Hematopoietic multipotent progenitor cell (in vitro differentiated cells): ENCODE results near the gene GPR155. TPM values are rescaled to one million over a fixed set of nuclear protein-coding genes. Genes with fewer than 3 reads are reported as not detected.
A peak's percentile ranks its signal among the peaks of the same experiment; 100 is the strongest.
"Not testable (repeated sequence)": the region's sequence is repeated elsewhere in the genome, so short reads cannot be mapped to it uniquely, and the experiment has no call there.

ENCODE experiments used
- DNase-seq, 3 donors: peaks; one replicate each; pipeline ENCODE4 v3.0.0-alpha.2; 2011 to 2015; ENCODE audit warnings: low read depth in 2 of 3, low spot score in 2 of 3
- total RNA-seq: library from RNA; depleted of rRNA; stranded (reverse); fragments of >200 nt; gene quantifications from one replicate; pipeline ENCODE4 v1.2.3, GENCODE V29; 2012

The GPR155 gene
- total RNA-seq, 1 donor = 2.7 TPM

DNA sequence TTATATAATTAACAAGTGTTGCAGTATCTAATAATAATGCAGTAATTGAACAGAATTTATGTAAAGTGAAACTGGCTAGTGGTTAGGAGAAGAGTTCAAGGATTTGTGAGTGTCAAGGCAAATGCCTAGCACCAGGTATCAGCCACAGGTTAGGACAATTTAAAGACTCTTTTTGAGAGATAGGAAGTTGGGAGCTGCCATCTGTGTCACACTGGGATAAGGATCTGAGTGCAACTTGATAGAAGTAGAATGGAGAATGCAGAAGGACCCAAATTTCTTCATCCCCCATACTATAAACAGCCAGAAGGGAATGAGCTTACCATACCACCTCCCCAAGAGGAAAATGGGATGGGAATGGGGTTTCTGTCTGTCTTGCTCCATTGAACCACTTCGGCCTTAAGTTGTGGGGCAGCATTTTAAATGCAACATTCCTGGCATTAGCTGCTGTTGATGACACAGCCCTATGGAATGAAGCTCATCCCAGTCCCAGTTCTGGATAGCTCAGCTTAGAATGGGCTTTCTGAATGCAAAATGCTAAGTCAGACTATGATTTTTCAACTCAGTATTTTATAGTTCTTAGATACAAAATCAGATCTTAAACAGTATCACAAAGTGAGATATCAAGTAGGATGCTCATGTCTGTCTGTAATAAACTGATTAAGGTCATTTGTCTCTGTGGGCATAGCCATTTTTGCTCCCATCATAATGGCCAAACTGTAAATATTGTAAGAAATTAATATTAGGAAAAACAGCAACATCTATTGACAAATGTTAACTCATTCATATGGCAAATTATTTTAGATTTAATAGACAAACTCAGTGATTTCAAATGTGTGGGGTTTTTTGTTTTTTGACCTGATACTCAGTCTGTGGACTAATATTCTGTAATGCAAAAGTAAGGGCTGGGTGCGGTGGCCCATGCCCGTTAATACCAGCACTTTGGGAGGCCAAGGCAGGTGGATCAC, 44.0 kb downstream of the GPR155 start:
- DNase-seq = no peak

GRCh38 chr2:174439950-174440349, 46.9 kb downstream of the GPR155 start:
- DNase-seq = no peak

DNA sequence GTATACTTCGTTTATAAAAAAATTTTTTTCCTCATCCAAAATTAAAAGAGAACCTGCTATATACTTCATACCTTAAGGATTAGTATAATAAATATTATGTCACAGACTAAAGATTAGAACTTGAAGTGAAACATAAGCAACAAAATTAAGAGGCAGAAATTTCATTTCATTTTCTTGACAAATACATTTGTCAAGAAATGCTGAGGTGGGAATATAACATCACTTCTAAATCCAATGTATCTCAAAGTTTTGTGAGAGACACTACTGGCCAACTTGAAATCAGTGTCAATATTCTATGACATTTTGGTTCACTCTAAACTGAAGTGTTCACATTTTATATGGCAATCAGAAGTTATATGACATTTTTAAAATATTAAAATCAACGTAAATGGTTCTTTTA, 47.5 kb downstream of the GPR155 start:
- no peak for DNase-seq

GRCh38 chr2:174438146-174438886, 48.5 kb downstream of the GPR155 start:
- DNase-seq = no peak

DNA sequence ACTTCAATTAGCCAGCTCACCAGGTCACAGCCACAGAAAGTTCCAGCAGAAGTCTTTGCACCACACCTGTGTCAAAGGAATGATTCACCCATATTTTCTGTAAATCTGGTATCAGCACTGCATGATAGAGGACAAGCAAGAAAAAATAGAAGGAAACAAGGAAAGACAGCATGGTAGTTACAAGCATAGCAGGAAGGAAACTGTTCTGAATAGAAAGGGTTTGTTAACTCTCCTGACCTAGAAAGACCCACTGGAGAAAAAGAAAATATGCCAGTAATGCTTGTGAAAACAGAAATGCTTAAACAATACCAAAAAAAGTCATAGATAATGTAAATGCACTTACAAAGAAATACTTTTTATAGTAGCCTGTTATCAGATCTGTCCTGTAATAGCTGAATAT, 50.5 kb downstream of the GPR155 start:
- no peak for DNase-seq

DNA sequence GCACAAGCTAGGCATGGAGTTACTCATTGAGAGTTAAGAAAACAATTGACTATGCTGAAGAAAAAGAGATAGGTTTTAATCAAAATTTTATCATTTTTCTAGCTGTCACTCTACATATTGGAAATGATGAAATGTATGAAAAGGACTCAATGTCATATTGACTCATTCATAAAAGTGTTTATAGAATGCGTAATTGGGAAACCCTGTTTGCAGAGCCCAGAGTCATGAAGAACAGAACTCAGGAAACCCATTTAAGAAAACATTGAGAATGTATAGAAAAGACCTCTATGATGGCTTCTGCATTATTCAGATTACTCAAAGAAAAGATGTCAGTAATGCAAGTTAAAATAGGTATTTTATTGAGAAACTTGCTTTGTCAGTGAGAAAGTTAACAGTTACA, 54.9 kb downstream of the GPR155 start:
- no peak for DNase-seq

DNA sequence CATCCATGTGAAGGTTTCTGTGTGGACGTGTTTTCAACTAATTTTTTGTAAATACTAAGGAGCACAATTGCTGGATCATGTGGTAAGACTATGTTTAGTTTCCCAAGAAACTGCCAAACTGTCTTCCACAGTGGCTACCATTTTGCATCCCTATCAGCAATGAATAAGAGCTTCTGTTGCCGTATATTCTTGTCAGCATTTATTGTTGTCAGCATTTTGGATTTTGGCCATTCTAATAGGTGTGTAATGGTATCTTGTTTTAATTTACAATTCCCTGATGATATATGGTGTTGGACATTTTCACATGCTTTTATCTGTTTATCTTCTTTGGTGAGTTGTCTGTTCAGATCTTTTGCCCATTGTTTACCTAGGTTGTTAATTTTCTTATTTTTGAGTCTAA, 56.8 kb downstream of the GPR155 start:
- no peak for DNase-seq

GRCh38 chr2:174428214-174428613, 58.6 kb downstream of the GPR155 start:
- no peak for DNase-seq

DNA sequence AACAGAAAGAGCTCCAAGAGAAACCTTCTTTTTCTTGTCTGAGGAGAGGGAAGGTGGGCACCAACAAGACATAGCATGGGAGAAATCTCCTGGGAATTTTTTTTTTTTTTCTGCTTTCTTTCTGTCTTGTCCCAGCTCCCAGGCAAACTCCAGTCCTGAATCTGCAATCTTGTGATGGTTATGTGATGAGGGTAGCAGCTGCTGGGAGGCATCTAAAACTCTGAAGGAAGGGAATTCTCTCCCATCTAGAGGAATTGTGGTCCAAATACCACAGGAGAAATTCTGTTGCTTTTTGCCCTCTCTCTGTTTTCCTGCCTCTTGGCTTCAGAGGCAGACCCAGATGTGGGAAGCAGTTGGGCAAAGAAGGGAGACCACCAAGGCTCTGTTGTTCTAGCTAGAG, 74.6 kb downstream of the GPR155 start:
- DNase-seq = no peak

DNA sequence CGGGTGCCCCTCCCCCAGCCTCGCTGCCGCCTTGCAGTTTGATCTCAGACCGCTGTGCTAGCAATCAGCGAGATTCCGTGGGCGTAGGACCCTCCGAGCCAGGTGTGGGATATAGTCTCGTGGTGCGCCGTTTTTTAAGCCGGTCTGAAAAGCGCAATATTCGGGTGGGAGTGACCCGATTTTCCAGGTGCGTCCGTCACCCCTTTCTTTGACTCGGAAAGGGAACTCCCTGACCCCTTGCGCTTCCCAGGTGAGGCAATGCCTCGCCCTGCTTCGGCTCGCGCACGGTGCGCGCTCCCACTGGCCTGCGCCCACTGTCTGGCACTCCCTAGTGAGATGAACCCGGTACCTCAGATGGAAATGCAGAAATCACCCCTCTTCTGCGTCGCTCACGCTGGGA, 76.8 kb downstream of the GPR155 start:
- not testable (repeated sequence) for DNase-seq

DNA sequence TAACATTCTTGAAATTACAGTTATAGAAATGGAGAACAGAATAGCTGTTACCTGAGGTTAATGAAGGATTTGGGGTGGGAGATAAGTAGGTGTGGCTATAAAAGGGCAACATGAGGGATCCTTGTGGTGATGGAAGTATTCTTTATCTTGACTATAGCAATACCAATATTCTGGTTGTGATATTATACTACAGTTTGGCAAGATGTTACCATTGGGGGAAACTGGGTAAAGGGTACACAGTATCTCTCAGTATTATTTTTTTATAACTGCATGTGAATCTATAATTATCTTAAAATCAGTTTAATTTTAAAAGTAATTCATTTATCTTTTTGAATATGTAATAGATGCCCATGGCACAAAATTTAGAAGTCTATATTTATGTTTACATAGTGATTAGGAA, 83.2 kb downstream of the GPR155 start:
- DNase-seq = no peak

- DNase-seq = no peak
Measured at GRCh38 chr2:174400853-174401252, 86.0 kb downstream of the GPR155 start.

DNA sequence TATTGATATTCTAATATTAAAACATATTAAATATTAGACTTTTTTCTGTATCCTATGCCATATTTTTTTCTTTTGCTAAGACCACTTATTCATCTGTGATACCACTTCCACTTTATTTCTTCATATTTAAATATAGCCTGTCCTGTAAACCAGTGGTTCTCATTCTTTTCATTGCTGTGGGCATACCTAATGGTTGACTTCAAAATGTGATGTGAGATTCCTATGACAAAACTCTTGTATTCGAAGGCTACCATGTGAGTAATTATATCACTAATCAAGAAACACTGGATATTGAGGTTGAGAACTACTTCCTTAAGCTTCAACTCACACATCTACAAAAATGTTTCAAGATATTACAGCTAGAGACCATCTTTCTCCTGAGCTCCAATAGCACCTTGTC, 87.7 kb downstream of the GPR155 start:
- no peak for DNase-seq

DNA sequence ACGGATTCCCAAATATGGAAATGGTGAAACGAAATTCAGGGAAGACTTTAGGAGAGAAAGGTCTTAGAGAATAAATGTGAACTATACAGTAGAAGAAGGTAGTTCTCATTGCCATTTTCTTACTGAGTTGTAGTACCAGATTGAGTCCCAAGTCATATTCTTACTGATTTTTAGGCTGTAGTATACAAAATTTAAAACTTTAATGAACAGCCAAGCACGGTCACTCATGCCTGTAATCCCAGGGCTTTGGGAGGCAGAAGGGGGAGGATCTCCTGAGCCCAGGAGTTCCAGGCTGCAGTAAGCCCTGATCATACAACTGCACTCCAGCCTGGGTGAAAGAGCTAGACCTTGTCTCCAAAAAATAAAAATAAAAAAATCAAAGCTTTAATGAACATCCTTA, 89.1 kb downstream of the GPR155 start:
- DNase-seq = no peak

DNA sequence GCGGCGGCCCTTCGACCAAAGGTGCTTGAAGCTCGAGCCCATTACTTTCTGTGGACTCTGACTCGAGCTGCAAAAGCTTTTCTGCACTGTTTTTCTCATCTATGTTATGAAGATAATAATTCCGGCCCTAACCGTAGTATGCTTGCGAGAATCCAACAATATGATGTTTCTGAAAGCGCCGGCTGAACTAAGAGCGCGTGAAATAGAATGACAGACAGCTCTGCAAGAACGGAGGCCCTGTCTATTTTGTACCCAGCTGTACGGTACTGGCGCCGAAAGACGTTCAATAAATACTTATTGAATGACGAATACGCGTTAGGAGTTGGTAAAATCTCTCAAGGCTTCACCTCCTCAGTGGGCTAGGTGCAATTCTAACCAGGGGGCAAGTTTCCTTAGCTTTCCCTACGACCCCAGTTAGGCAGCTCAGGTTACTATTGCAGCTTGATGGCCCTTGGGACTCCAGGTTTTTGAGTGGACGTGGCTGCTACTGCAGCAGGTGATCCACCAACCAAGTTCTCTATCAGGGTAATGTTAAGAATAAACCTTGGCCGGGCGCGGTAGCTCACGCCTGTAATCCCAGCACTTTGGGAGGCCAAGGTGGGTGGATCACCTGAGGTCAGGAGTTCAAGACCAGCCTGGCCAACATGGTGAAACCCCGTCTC, 90.7 kb downstream of the GPR155 start:
- DNase-seq = peak in 1 of 3 donors; percentile 45

GRCh38 chr2:174395284-174395968, 91.4 kb downstream of the GPR155 start, which contains the start of gene SCRN3:
SCRN3 (plus strand) TSS chr2:174395730; CDS start chr2:174398284, 2,554 bp downstream.
- DNase-seq = peak; percentile 57 to 84 (median 83)

GRCh38 chr2:174392706-174393105, 94.1 kb downstream of the GPR155 start:
- DNase-seq = no peak

GRCh38 chr2:174390303-174390702, 96.5 kb downstream of the GPR155 start:
- DNase-seq = not testable (repeated sequence)

DNA sequence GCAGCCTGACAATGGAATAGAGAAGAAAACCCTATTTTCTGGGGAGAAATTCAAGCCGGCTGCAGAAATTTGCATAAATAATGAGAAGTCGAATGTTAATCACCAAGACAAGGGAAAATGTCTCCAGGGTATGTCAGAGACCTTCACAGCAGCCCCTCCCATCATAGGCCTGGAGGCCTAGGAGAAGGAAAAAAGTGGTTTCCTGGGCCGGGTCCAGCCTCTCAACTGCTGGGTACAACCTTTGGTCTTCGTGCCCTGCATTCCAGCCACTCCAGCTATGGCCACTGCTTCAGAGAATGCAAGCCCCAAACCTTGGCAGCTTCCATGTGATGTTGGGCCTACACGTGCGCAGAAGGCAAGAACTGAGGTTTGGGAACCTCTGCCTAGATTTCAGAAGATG, 97.3 kb downstream of the GPR155 start:
- no peak for DNase-seq

GRCh38 chr2:174388706-174389105, 98.1 kb downstream of the GPR155 start:
- DNase-seq = not testable (repeated sequence)

GRCh38 chr2:174385201-174385600, 101.6 kb downstream of the GPR155 start:
- no peak for DNase-seq
